T-helper 1 cell treated with Interleukin-12 subunit alpha and Interleukin-12 subunit beta and Interleukin-4 antibody, amounts not matched to agents 30 μg/mL and 1 μg/mL, for 36 hours (primary cell): ENCODE results near the gene WNK2.

Experiments used
- H3K27ac Mint-ChIP-seq: one replicate; pipeline ENCODE4 v1.8.0; 2021; ENCODE audit warnings: mild to moderate bottlenecking, mixed read lengths
- H3K27me3 Mint-ChIP-seq: one replicate; pipeline ENCODE4 v1.8.0; 2021; ENCODE audit warnings: low read depth, mixed read lengths
- H3K36me3 Mint-ChIP-seq: one replicate; pipeline ENCODE4 v1.8.0; 2021; ENCODE audit warnings: low read depth, mixed read lengths
- H3K4me1 Mint-ChIP-seq: one replicate; pipeline ENCODE4 v1.8.0; 2021; ENCODE audit warnings: low read depth, mixed read lengths
- H3K4me3 Mint-ChIP-seq: one replicate; pipeline ENCODE4 v1.8.0; 2021; ENCODE audit warnings: mild to moderate bottlenecking, moderate library complexity, mixed read lengths
- H3K9me3 Mint-ChIP-seq: one replicate; pipeline ENCODE4 v1.8.0; 2021; ENCODE audit warnings: mixed read lengths

The WNK2 gene

DNA sequence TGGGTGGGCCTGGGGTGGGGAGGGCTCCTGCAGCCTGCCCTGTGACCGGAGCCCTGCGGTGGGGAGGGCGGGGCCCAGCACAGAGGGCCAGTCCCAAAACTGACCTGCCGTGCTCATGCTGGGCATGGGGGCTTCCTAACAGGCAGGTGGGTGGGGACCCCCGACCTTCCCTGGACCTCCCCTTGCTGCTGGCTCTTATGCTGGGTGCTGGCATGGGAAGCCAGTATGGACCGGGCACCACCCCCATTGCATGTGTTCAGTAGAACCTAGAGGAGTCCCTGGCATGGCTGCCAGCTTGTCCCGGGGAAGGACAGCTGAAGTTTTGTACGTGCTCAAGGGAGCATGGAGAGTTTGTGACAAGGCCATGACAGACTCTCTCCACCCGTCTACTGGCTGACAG is 37.1 kb downstream of the WNK2 start:
- Mint-ChIP-seq H3K27me3 (no peaks in the 10 kb centered on the region), H3K4me1 (no peaks in the 10 kb centered on the region), H3K9me3 (no peaks in the 10 kb centered on the region), H3K4me3 (no peak overlapping the region), H3K27ac (no peak overlapping the region), H3K36me3 (no peaks in the 10 kb centered on the region)

DNA sequence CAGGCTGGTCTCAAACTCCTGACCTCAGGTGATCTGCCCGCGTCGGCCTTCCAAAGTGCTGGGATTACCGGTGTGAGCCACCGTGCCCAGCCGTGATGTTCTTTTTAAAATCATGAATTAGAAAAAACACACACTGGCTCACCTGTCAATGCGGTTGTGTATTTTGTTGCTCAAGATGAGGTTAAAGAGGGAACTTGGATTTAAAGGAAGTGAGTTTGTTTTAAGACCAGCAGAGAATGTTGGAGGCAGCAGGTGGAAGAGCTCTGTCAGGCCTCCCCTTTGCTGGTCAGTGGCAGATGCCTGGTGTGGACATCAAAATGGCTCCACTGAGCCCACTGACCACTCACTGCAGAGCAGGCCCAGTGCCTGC is 38.9 kb downstream of the WNK2 start:
- Mint-ChIP-seq H3K9me3 (no peaks in the 10 kb centered on the region), H3K4me1 (no peaks in the 10 kb centered on the region), H3K27ac (no peak overlapping the region), H3K36me3 (no peaks in the 10 kb centered on the region), H3K4me3 (no peak overlapping the region), H3K27me3 (peaks cover 4% of the 10 kb centered on the region)

DNA sequence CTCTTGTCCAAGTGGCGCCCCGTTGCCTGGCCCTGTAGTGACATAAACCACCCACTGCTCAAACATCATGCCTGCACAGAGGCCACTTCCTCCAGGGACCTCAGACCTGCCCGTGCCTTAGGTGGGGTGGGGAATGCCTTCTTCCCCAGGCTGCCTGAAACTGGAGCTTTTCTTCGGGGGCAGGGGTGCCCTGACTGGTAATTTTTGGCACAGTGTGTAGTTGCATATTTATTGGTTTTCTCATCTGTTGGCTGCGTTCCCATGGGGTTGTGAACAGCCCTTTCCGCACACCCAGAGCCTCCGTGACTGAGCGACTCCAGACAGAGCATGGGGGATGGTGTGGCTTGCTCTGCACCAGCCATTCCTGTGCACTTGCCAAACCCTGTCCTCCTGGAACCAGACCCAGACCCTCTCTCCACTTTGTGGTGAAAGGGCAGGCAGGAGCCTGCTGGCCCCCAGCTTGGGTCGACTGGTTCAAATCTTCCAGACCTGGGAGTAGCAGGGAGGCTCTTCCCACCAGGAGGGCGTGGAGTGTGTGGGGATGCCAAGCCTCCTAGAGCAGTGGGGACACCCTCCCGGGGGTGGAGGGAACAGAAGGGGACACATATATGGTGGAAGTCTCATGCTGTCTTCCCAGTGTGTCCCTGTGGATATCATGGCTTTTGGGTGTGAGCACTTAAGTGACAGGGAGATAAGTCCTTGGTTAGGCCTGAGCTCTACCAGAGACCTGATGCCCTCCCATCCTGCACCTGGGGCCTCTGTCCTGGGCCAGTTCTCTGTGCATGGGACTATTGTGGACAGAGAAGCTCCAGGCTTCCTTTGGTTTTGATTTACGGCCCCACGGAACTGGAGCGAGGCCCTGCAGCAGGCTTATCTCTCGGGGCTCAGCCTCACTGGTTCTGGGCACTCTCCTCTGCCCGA is 39.6 kb downstream of the WNK2 start:
- no peak overlapping the region for H3K4me3 Mint-ChIP-seq
- no peaks in the 10 kb centered on the region for H3K4me1 Mint-ChIP-seq
- H3K36me3 Mint-ChIP-seq: no peaks in the 10 kb centered on the region
- no peaks in the 10 kb centered on the region for H3K9me3 Mint-ChIP-seq
- no peak overlapping the region for H3K27ac Mint-ChIP-seq
- H3K27me3 Mint-ChIP-seq: peaks cover 4% of the 10 kb centered on the region

DNA sequence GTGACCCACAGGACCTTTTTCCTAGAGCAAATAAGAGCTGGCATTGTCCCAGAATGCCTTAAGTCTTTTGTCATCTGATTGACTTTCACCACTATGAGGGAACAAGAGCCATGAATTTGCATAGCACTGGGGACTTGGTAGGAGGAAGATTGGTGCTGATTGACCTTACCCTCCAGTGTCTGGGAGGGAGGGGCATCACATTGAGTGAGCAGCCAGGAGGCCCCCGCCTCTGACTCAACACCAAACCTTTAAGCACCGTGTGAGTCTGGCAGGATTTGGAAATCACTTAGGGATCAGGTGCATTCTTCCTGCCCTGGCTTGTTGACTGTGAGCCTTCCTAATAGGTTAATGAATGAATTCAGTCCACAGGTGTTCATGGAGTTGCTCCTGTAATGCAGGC is 40.7 kb downstream of the WNK2 start:
- Mint-ChIP-seq H3K9me3 (no peaks in the 10 kb centered on the region), H3K36me3 (no peaks in the 10 kb centered on the region), H3K4me3 (no peak overlapping the region), H3K4me1 (no peaks in the 10 kb centered on the region), H3K27ac (no peak overlapping the region), H3K27me3 (peaks cover 4% of the 10 kb centered on the region)

DNA sequence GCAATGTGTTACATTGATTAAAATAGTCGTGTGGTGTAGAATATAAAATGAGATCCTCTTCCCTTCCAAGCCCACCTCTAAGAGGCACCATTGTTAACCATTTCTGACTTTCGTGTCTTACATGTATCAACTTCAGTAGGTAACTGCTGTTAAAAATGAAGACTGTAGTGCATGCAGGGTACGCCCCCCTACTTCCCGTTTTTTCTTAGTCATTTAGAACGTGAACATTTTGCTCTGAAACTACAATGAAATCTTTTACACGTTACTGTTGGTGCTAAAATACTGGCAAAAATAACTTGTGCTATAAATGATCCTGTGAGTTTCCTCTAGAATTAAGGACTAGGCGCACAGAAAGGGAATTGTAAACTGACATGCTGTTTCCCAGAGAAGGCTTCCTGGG is 41.5 kb downstream of the WNK2 start:
- Mint-ChIP-seq H3K4me3 (no peak overlapping the region), H3K36me3 (no peaks in the 10 kb centered on the region), H3K27ac (no peak overlapping the region), H3K9me3 (no peaks in the 10 kb centered on the region), H3K27me3 (peaks cover 4% of the 10 kb centered on the region), H3K4me1 (peaks cover 1% of the 10 kb centered on the region)

DNA sequence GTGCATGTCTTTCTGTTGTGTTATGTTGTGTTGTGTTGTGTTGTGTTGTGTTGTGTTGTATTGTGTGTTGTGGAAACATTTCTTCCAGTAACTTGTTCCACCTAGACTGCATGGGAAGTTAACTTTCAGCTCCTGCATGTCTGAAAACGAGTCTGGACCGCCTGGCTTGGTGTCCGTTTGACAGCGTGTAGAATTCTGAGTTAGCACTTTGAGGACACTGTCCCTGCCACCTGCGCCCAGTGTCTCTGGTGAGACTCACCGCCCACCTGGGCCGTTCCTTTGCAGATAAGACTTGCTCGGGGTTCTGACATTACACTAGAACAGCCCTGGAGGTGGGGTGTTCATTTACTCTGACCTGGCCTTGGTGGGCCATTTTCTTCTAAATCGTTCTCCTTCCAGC is 42.0 kb downstream of the WNK2 start:
- no peak overlapping the region for H3K4me3 Mint-ChIP-seq
- H3K27ac Mint-ChIP-seq: no peak overlapping the region
- peaks cover 4% of the 10 kb centered on the region for H3K27me3 Mint-ChIP-seq
- H3K4me1 Mint-ChIP-seq: peaks cover 1% of the 10 kb centered on the region
- H3K9me3 Mint-ChIP-seq: no peaks in the 10 kb centered on the region
- H3K36me3 Mint-ChIP-seq: no peaks in the 10 kb centered on the region

DNA sequence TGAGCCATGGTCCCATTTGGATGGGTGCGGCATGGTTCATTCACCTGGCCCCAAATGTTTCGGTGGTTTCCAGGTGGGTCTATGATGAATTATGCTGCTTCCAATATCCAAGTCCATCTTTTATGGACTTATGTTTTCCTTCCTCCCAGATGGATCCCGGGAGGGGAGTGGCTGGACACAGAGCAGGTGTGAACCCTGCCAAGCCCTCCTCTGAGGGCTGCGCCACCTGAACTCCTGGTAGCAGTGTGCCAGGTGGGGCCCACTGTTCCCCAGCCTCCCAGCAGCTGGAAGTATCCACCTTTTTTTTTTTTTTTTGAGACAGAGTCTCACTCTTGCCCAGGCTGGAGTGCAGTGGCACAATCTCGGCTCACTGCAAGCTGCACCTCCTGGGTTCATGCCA is 42.9 kb downstream of the WNK2 start:
- Mint-ChIP-seq H3K9me3 (no peaks in the 10 kb centered on the region), H3K36me3 (no peaks in the 10 kb centered on the region), H3K4me3 (no peak overlapping the region), H3K27ac (no peak overlapping the region), H3K4me1 (peaks cover 1% of the 10 kb centered on the region), H3K27me3 (peaks cover 4% of the 10 kb centered on the region)

DNA sequence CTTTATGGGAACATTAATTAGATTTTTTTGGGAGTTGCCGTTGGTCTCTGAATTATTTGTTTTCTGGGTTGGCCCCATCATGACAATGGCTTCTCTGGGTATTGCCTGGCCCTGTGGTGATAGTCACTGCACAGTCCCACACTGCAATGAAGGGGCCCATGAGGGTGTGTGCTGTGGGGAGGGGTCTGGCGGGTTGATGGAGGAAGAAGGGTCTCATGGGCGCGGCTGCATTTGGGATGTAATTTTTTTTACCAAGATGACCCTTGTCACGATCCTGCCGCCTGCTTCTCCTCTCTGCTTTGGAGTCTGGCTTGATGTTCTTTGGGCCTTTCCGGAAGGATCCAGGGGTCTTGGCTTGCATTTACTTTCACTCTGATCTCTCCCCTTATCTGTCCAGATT is 44.1 kb downstream of the WNK2 start:
- Mint-ChIP-seq H3K27me3 (peaks cover 7% of the 10 kb centered on the region), H3K4me3 (no peak overlapping the region), H3K4me1 (peaks cover 2% of the 10 kb centered on the region), H3K27ac (no peak overlapping the region), H3K9me3 (no peaks in the 10 kb centered on the region), H3K36me3 (no peaks in the 10 kb centered on the region)

DNA sequence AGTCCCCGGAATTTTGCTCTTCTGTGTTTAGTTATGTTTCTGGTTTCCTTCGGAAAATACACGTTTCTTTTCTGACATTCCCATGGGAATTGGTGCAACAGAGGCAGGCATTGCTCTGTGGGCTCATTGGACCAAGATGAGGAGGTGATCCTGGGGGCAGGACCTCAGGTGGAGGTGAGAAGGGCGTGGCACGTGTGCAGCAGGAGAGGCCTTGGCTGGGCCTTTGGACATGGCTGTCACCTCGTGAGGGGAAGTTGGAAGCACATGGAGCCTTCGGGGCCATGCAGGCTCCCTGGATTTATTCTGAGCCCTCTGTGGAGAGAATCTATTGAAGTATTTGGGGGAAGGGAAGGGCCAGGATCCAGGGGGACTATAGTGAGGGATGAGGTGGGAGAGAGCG is 44.5 kb downstream of the WNK2 start:
- Mint-ChIP-seq H3K4me1 (peaks cover 2% of the 10 kb centered on the region), H3K4me3 (no peak overlapping the region), H3K9me3 (no peaks in the 10 kb centered on the region), H3K27ac (no peak overlapping the region), H3K27me3 (peaks cover 7% of the 10 kb centered on the region), H3K36me3 (no peaks in the 10 kb centered on the region)

DNA sequence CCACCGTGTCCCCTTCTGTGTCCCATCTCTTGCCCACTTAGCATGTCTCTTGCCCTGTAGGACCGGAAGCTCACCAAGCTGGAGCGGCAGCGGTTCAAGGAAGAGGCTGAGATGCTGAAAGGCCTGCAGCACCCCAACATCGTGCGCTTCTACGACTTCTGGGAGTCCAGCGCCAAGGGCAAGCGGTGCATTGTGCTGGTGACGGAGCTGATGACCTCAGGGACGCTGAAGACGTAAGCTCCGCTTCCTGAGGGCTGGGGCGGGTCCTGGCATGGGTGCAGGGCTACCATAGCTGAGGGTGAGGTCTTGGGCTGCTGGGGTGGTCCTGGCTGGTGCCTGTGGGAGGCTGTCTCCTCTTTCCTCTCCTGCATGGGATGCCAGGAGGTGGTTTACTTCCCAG is 45.7 kb downstream of the WNK2 start:
- Mint-ChIP-seq H3K36me3 (no peaks in the 10 kb centered on the region), H3K27ac (no peak overlapping the region), H3K4me1 (peaks cover 2% of the 10 kb centered on the region), H3K4me3 (no peak overlapping the region), H3K27me3 (peaks cover 7% of the 10 kb centered on the region), H3K9me3 (no peaks in the 10 kb centered on the region)

DNA sequence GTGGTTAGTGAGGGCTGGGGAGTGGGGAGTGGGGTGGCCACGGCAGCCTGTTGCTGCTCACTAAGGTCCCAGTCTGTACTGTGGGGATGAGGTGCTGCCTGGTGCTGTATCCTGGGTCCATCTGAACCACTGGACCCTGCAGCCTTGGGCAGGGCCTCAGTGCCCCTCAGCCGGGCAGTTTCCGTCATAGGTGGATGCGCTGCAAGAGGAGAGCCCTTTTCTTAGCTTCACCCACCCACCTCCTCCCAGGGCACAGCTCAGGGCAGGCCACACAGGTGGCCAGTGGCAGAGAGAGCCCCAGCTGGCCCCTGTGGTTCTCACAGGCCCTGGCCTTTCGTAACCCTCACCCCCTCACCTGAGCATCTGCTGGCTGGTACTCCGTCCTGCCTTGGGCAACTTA is 46.2 kb downstream of the WNK2 start:
- Mint-ChIP-seq H3K4me3 (no peak overlapping the region), H3K27me3 (peaks cover 7% of the 10 kb centered on the region), H3K36me3 (no peaks in the 10 kb centered on the region), H3K27ac (no peak overlapping the region), H3K9me3 (no peaks in the 10 kb centered on the region), H3K4me1 (peaks cover 2% of the 10 kb centered on the region)

DNA sequence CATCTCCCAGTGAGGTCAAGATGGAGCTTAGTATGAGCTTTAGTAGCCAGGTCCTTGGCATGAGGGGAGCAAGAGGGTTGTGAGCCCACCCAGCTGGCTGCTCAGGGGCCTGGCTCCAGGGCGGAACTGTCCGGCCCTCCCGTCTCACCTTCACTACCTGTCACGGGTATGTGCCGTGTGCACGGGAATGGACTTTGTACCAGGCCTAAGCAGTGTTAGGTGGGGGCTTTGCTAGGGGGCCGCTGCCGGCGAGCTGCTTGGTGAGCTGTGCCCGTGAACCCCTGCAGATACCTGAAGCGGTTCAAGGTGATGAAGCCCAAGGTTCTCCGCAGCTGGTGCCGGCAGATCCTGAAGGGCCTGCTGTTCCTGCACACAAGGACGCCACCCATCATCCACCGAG is 46.7 kb downstream of the WNK2 start:
- H3K9me3 Mint-ChIP-seq: no peaks in the 10 kb centered on the region
- H3K36me3 Mint-ChIP-seq: no peaks in the 10 kb centered on the region
- peaks cover 7% of the 10 kb centered on the region for H3K27me3 Mint-ChIP-seq
- H3K27ac Mint-ChIP-seq: no peak overlapping the region
- no peak overlapping the region for H3K4me3 Mint-ChIP-seq
- H3K4me1 Mint-ChIP-seq: peaks cover 2% of the 10 kb centered on the region

DNA sequence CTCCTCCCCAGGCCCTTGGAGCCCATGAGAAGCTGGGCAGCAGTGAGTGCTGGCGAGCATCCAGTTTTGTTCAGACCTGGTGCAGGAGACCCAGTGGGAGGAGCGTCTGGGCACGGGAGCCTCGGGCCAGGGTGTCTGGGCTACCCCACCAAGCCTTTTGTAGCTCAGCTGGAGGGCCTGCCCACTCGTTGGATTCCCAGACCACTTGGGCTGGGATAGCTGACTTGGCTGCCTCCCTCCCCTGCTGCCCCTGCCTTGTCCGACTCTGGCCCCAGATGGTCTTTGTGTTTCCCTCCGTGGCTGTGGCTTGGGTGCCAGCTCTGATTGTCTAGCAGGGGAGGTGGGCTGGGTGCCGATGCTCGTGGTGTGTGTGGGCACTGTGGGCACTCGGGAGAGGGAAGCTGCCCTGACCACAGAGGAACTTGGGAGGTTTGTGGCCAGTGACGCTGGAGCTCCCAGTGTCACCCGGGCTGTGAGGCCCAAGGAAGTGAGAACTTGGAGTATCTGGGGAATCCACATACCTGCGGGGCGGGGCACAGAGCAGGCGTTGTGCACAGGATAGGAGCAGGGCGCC is 47.3 kb downstream of the WNK2 start:
- H3K27me3 Mint-ChIP-seq: peaks cover 7% of the 10 kb centered on the region
- no peaks in the 10 kb centered on the region for H3K9me3 Mint-ChIP-seq
- H3K4me3 Mint-ChIP-seq: no peak overlapping the region
- no peaks in the 10 kb centered on the region for H3K36me3 Mint-ChIP-seq
- peaks cover 2% of the 10 kb centered on the region for H3K4me1 Mint-ChIP-seq
- no peak overlapping the region for H3K27ac Mint-ChIP-seq

DNA sequence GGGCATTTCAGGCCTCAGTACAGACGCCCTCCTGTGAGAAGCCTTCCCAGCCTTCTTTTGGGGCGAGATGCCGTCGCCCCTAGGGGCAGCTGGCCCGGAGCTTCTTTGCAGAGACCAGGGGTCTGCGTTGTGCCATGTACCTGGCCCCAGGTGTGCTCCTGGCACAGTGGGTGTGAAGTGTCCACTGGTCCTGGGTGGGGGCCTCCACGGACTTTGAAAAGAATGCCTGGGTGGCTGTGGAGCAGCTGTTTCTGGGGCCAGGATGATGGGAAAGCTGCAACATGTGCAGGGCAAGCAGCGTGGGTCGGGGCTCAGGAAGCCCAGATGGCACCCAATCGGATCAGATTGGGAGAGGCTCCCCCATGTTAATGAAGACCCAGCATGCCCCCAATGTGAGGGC is 47.8 kb downstream of the WNK2 start:
- H3K4me1 Mint-ChIP-seq: peaks cover 2% of the 10 kb centered on the region
- no peak overlapping the region for H3K27ac Mint-ChIP-seq
- H3K9me3 Mint-ChIP-seq: no peaks in the 10 kb centered on the region
- no peak overlapping the region for H3K4me3 Mint-ChIP-seq
- H3K36me3 Mint-ChIP-seq: no peaks in the 10 kb centered on the region
- peaks cover 7% of the 10 kb centered on the region for H3K27me3 Mint-ChIP-seq

DNA sequence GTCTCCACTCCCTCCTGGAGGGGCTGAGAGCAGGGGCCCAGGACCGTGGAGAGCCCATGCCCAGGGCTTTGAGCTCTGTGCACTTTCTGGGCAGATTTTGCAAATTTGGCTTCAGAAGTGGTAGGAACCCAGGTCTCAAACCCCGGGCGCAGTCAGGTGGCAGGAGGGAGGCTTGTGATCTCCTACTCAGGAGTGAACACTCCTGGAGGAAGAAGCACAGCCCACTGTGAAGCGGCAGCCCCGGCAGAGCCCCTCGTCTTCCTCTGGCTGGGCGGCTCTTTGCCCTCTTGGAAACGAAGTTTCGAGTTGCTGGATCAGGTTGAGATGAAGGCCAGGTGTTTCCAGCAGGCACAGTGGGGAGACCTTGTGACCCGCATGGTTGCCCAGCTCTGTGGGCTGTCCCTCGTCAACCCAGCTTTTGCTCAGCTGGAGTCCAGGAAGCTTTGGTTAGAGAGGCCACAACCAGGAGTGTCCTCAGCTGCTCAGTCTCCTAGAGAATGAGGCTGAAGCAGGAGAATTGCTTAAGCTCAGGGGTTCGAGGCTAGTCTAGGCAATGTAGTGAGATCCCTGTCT is 48.5 kb downstream of the WNK2 start:
- Mint-ChIP-seq H3K4me1 (peaks cover 7% of the 10 kb centered on the region), H3K27me3 (peaks cover 4% of the 10 kb centered on the region), H3K27ac (no peak overlapping the region), H3K36me3 (no peaks in the 10 kb centered on the region), H3K9me3 (peaks cover 4% of the 10 kb centered on the region), H3K4me3 (no peak overlapping the region)
